OCI-LY1 (cell line): Measurements from ENCODE around the gene CEP112.

ENCODE experiments used
- CTCF ChIP-seq: fragments of 200-600 bp; sonication (generic), shearing (Covaris generic); IDR thresholded peaks from 2 replicates; pipeline ENCODE4 v1.5.1; 2017; ENCODE audit warnings: mild to moderate bottlenecking, antibody characterized with exemption, low read length, moderate library complexity, mixed read lengths
- EZH2 ChIP-seq: fragments of 200-600 bp; sonication (generic), shearing (Covaris generic); IDR thresholded peaks from 2 replicates; pipeline ENCODE4 v1.8.0; 2017; ENCODE audit warnings: borderline replicate concordance, mixed run types, mild to moderate bottlenecking, antibody characterized with exemption, low read length, moderate library complexity, mixed read lengths

- TF ChIP-seq CTCF (no peak), EZH2 (no peak)
These were observed 235.1 kb downstream of the CEP112 start for GRCh38 chr17:65956814-65957213.
